Loucy (cell line): ENCODE results near the gene APIP.

ENCODE experiments used
- EZH2phosphoT487 ChIP-seq: fragments of 200-600 bp; IDR thresholded peaks from 2 replicates; pipeline ENCODE4 v1.6.1; 2018; ENCODE audit warnings: antibody characterized with exemption, mild to moderate bottlenecking, moderate library complexity, borderline replicate concordance
- TF ChIP-seq, protein P1 (sequence below): fragments of 200-600 bp; sonication (generic); conservative IDR thresholded peaks from 2 replicates; pipeline ENCODE4 v1.5.1; 2014; ENCODE audit warnings: mild to moderate bottlenecking, antibody characterized with exemption, low read length

DNA sequence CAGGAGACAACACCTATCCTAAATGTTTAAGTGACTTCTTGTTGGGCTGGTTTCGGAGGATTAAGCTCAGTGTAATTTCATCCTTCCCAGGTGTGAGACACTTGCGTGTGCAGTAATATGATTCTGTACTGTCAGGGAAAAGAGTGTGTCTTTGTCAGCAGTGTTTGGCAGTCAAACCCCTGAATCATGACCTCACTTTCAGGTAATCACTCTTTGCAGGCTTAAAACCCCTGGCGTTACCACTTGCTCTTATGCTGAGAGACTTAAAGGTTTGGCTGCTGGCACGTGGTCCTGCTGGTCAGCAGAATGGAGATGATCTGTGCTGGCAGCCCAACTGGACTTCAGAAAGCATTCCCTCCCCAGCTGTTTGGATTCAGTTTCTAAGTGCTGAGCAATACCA, 56.1 kb downstream of the APIP start:
- TF ChIP-seq, protein P1, sequence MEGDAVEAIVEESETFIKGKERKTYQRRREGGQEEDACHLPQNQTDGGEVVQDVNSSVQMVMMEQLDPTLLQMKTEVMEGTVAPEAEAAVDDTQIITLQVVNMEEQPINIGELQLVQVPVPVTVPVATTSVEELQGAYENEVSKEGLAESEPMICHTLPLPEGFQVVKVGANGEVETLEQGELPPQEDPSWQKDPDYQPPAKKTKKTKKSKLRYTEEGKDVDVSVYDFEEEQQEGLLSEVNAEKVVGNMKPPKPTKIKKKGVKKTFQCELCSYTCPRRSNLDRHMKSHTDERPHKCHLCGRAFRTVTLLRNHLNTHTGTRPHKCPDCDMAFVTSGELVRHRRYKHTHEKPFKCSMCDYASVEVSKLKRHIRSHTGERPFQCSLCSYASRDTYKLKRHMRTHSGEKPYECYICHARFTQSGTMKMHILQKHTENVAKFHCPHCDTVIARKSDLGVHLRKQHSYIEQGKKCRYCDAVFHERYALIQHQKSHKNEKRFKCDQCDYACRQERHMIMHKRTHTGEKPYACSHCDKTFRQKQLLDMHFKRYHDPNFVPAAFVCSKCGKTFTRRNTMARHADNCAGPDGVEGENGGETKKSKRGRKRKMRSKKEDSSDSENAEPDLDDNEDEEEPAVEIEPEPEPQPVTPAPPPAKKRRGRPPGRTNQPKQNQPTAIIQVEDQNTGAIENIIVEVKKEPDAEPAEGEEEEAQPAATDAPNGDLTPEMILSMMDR, result no peak
- TF ChIP-seq EZH2phosphoT487, result no peak
